Measurements from ENCODE around the gene PRPF39. TPM values are rescaled to one million over a fixed set of nuclear protein-coding genes. Genes with fewer than 3 reads are reported as not detected.

The PRPF39 gene
- polyA plus RNA-seq, 1 donor from 2014 or later, result 138 TPM

GRCh38 chr14:45123271-45123670, 39.4 kb downstream of the PRPF39 start:
- H3F3A ChIP-seq (ENCODE audit: insufficient read depth, low read length, poor library complexity, severe bottlenecking), result no peaks in the 10 kb centered on the region
- no peaks in the 10 kb centered on the region for H3K9me2 ChIP-seq (ENCODE audit: insufficient read depth, low read length)
- no peak for TF ChIP-seq RAD21 (conservative IDR thresholded peaks at IDR 0.05)
- TF ChIP-seq POLR2AphosphoS5 (IDR thresholded peaks at IDR 0.05), result no peak
- no peaks in the 10 kb centered on the region for H3K27me3 ChIP-seq (ENCODE audit: insufficient read depth, low read depth, low read length)
- no peaks in the 10 kb centered on the region for H4K20me1 ChIP-seq (ENCODE audit: insufficient read depth)
- no peak overlapping the region for H3K4me2 ChIP-seq (ENCODE audit: low read length)
- no peaks in the 10 kb centered on the region for H3K36me3 ChIP-seq (ENCODE audit: insufficient read depth, low read length)
- H3K27ac ChIP-seq (ENCODE audit: low read length), result no peak overlapping the region
- no peak overlapping the region for H3K4me3 ChIP-seq (ENCODE audit: low read length)
- H3K9me3 ChIP-seq (ENCODE audit: low read length), result no peaks in the 10 kb centered on the region
- H3K79me2 ChIP-seq (replicated peaks; ENCODE audit: insufficient read depth, low read length), result no peaks in the 10 kb centered on the region
- H3K9ac ChIP-seq (ENCODE audit: low read length), result no peak overlapping the region
- H2AFZ ChIP-seq (ENCODE audit: low read depth, low read length), result no peak overlapping the region

- Histone ChIP-seq H3K36me3 (ENCODE audit: insufficient read depth, low read length) (no peaks in the 10 kb centered on the region), H3K27ac (ENCODE audit: low read length) (no peak overlapping the region), H3K9me3 (ENCODE audit: low read length) (no peaks in the 10 kb centered on the region), H4K20me1 (ENCODE audit: insufficient read depth) (no peaks in the 10 kb centered on the region), H3K79me2 (replicated peaks; ENCODE audit: insufficient read depth, low read length) (no peaks in the 10 kb centered on the region), H3K9me2 (ENCODE audit: insufficient read depth, low read length) (no peaks in the 10 kb centered on the region), H3K9ac (ENCODE audit: low read length) (no peak overlapping the region), H2AFZ (ENCODE audit: low read depth, low read length) (no peak overlapping the region), H3K4me2 (ENCODE audit: low read length) (no peak overlapping the region), H3K27me3 (ENCODE audit: insufficient read depth, low read depth, low read length) (no peaks in the 10 kb centered on the region), H3F3A (ENCODE audit: insufficient read depth, low read length, poor library complexity, severe bottlenecking) (no peaks in the 10 kb centered on the region), H3K4me3 (ENCODE audit: low read length) (no peak overlapping the region)
- TF ChIP-seq SMC3 (conservative IDR thresholded peaks at IDR 0.05; ENCODE audit: poor library complexity) (no peak), MXI1 (conservative IDR thresholded peaks at IDR 0.05; ENCODE audit: poor library complexity, severe bottlenecking) (no peak), RAD21 (conservative IDR thresholded peaks at IDR 0.05) (no peak), EP300 (conservative IDR thresholded peaks at IDR 0.05; ENCODE audit: poor library complexity, severe bottlenecking) (no peak), TAF1 (IDR thresholded peaks at IDR 0.05; ENCODE audit: low read depth) (no peak), EZH2 (IDR thresholded peaks at IDR 0.05; ENCODE audit: borderline replicate concordance, insufficient read depth, low read length, poor library complexity, severe bottlenecking) (no peak), POLR2AphosphoS5 (IDR thresholded peaks at IDR 0.05) (no peak), CTCF (IDR thresholded peaks at IDR 0.05; ENCODE audit: poor library complexity, severe bottlenecking) (no peak)
- TF ChIP-seq, protein P1, sequence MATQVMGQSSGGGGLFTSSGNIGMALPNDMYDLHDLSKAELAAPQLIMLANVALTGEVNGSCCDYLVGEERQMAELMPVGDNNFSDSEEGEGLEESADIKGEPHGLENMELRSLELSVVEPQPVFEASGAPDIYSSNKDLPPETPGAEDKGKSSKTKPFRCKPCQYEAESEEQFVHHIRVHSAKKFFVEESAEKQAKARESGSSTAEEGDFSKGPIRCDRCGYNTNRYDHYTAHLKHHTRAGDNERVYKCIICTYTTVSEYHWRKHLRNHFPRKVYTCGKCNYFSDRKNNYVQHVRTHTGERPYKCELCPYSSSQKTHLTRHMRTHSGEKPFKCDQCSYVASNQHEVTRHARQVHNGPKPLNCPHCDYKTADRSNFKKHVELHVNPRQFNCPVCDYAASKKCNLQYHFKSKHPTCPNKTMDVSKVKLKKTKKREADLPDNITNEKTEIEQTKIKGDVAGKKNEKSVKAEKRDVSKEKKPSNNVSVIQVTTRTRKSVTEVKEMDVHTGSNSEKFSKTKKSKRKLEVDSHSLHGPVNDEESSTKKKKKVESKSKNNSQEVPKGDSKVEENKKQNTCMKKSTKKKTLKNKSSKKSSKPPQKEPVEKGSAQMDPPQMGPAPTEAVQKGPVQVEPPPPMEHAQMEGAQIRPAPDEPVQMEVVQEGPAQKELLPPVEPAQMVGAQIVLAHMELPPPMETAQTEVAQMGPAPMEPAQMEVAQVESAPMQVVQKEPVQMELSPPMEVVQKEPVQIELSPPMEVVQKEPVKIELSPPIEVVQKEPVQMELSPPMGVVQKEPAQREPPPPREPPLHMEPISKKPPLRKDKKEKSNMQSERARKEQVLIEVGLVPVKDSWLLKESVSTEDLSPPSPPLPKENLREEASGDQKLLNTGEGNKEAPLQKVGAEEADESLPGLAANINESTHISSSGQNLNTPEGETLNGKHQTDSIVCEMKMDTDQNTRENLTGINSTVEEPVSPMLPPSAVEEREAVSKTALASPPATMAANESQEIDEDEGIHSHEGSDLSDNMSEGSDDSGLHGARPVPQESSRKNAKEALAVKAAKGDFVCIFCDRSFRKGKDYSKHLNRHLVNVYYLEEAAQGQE (IDR thresholded peaks at IDR 0.05; ENCODE audit: borderline replicate concordance), result no peak
Observed at GRCh38 chr14:45125754-45126153, 41.8 kb downstream of the PRPF39 start.

Data from neural cell (in vitro differentiated cells).